Uterus (tissue), 2 donors: Measurements from ENCODE around the gene MCM3AP.

Experiments used
- CTCF ChIP-seq, 4 experiments: fragments of 200-600 bp in 2 of 4; fragments of 450-650 bp in 2 of 4; sonication (generic) in 2 of 4; IDR thresholded peaks; one replicate each; pipeline ENCODE4 v1.5.1; 2016 to 2019; ENCODE audit warnings: antibody characterized with exemption in 4 of 4, mild to moderate bottlenecking in 2 of 4, moderate library complexity in 1 of 4
- POLR2A ChIP-seq, 2 donors: fragments of 450-650 bp; IDR thresholded peaks; one replicate each; pipeline ENCODE4 v1.6.1; 2016; ENCODE audit warnings: antibody characterized with exemption in 2 of 2, mild to moderate bottlenecking in 1 of 2, moderate library complexity in 1 of 2

- TF ChIP-seq POLR2A (IDR thresholded peaks at IDR 0.05), result no peak
- TF ChIP-seq CTCF (IDR thresholded peaks at IDR 0.05), result no peak
Observed at GRCh38 chr21:46237474-46237873, 47.9 kb downstream of the MCM3AP start.
